Umbilical cord (tissue), 2 donors: Measurements from ENCODE around the gene YIPF3. TPM values are rescaled to one million over a fixed set of nuclear protein-coding genes. Genes with fewer than 3 reads are reported as not detected.
"Not testable (repeated sequence)": the region's sequence is repeated elsewhere in the genome, so short reads cannot be mapped to it uniquely, and the experiment has no call there.

ENCODE experiments used
- DNase-seq: peaks from one replicate; pipeline ENCODE4 v3.0.0-alpha.2; 2015; ENCODE audit warnings: low spot score
- total RNA-seq: library from RNA; depleted of rRNA; stranded (reverse); fragments of >200 nt; gene quantifications from one replicate; pipeline ENCODE4 v1.2.3, GENCODE V29; 2014; ENCODE audit warnings: low replicate concordance; ENCODE audit not compliant: insufficient read depth

The YIPF3 gene
- total RNA-seq = 57.3 TPM

DNA sequence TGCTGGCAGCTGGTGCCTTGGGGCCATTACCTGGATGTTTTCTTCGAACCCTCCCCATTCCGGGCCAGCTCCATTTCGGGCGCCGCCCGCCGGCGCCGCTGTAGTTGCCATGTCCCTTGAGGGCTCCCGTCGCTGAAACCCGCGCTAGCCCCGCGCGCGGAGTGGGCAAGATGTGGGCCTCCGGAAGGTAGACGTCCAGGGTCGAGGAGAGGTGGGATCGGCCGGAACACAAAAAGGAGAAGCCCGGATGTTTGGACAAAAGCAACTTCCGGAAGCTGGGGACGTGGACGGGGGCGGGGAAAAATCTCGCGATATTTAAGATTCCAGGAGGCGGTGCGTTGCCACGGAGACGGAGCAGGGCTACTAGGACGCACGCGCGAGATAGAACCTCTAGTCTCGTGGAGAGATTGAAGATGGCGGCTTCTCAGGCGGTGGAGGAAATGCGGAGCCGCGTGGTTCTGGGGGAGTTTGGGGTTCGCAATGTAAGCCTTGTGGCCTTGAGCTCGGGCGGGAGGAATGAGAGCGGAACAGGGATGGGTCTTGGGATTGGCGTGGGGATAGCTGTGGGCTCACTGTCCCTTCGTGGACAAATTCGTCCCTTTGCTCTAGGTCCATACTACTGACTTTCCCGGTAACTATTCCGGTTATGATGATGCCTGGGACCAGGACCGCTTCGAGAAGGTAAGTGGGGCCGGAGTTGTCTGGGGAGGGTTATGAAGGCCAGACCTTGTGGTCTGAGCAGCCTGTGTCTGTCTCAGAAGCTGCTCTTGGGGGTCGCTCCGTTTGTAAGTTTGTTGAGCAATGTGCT is at the start of gene YIPF3, which contains the start of gene POLR1C:
YIPF3 (minus strand) TSS at position 230 of the 808 bp plus-strand sequence; CDS start at position 111, 119 bp downstream.
POLR1C (plus strand) TSS at position 393 of the 808 bp plus-strand sequence; CDS start at position 414, 21 bp downstream.
- peak; percentile 99 for DNase-seq

DNA sequence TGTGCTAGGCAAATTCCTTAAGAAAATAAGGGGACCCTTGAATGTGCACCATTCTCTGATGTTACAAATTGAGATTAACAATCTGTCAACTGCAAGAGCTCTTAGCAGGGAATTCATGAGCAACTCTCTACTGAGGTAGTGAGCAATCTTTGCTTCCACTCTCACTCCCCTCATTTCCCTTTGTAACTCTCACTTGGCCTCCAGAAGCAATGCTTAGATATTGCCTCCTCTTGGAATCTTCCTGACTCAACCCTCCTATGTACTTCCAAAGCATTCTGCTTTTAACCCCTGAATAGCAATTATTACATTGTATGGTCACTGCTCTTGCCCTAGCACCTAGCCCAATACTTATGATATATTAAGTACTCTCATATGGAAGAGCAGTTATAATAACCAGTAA is 42.6 kb upstream of the YIPF3 start:
- DNase-seq = no peak

DNA sequence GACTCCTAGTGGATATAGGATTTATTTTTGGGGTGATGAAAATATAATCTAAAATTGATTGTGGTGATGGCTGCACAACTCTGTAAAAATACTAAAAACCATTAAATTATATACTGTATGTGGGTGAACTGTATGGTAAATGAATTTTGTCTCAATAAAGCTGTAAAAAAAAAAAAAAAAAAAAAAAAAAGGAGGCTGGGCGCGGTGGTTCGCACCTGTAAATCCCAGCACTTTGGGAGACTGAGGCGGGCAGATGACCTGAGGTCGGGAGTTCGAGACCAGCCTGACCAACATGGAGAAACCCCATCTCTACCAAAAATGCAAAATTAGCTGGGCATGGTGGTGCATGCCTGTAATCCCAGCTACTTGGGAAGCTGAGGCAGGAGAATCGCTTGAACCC is 40.9 kb upstream of the YIPF3 start:
- not testable (repeated sequence) for DNase-seq

DNA sequence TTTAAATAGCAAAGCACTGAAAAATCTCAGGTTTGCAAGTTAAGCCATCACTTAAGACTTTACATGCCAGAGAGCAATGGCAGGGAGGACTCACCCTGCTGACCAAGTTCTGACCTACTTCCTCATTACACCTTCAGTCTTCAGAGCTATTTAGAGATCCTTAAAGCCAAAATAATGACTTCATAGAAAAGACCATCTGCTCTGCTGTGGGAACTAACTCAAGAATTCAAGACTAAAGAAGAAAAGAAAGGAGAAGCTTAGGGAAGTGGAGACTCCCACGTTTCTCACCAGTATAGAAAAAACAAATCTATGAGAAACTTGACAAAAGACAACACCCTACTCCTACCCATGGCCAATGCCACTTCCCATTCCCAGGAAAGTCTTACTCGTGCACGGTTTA is 30.5 kb upstream of the YIPF3 start:
- DNase-seq = no peak

DNA sequence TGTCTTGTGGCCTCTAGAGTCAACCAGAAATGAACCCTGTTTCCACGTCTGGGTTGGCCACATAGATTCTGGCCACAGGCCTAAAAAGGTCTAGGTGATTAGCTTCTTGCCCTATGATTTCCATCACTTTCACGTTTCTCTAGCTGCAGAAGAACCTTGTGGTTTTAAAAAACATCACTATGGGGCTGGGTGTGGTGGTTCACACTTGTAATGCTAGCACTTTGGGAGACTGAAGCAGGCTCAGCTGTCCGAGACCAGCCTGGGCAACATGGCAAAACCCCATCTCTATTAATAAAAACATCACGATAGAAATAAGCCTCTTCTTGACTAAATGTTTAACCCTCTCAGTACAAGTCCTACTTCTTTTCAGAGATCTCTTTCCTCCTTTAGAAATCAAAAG is 27.7 kb upstream of the YIPF3 start:
- no peak for DNase-seq

DNA sequence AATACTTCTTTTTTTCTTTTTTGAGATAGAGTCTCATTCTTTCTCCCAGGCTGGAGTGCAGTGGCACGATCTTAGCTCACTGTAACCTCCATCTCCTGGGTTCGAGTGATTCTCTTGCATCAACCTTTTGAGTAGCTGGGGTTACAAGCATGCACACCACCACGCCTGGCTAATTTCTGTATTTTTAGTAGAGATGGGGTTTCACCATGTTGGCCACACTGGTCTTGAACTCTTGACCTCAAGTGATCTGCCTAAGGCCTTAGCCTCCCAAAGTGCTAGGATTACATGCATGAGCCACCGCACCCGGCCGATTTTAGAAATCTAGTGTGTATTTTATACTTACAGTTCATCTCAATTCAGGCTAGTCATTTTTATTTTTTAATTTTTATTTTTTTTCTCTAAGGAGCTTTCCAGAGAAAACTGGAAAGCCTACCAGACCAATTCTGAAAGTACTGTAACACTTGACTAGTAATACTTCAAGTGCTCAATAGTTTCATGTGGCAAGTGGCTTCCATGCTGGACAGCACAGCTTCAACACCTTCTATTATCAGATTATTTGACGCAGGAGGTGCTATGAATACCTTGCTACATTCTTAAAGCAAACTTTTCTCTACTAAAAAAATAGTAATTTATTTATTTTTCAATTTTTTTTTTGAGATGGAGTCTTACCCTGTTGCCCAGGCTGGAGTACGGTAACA is 25.2 kb upstream of the YIPF3 start:
- no peak for DNase-seq

DNA sequence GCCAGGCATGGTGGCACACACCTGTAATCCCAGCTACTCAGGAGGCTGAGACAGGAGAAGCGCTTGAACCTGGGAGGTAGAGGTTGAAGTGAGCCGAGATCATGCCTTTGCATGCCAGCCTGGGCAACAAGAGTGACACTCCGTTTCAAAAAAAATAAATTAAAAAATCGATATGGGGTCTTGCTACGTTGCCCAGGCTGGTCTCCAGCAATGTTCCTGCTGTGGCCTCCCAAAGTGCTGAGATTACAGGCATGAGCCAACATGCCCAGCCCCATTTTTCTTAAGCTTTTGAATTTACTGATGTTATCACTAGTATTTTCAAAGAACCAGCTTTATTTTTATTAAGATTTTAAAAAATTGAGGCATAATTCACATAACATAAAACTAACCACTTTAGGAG is 23.8 kb upstream of the YIPF3 start:
- DNase-seq = no peak

DNA sequence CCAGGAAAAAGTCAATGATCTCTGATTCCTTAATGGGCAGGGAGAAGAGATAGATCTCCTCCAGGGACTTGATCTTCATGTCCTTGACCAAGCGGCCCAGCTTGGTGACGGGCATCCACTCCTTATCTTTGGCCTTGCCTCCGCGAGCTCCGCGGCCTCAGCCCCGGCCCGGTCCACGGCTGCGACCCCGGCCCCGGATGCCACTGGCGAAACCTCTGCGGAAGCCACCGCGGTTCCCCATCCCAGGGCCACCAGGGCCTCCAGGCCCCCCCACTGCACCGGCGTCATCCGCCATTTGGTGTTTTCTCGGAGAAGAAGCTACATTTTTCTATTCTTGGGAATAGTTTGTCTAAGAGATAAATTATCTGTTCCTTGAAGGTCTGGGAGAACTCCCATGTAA is 22.7 kb upstream of the YIPF3 start:
- DNase-seq = not testable (repeated sequence)

DNA sequence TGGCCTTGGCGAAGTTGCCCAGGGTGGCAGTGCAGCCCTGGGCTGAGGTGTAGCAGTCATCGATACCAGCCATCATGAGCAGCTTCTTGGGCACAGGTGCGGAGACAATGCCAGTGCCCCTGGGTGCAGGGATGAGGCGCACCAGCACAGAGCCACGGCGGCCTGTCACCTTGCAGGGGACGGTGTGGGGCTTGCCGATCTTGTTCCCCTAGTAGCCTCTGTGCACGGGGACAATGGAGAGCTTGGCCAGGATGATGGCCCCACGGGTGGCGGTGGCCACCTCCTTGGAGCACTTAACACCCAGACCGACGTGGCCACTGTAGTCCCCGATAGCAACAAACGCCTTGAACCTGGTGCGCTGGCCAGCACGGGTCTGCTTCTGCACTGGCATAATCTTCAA is 22.3 kb upstream of the YIPF3 start:
- not testable (repeated sequence) for DNase-seq

DNA sequence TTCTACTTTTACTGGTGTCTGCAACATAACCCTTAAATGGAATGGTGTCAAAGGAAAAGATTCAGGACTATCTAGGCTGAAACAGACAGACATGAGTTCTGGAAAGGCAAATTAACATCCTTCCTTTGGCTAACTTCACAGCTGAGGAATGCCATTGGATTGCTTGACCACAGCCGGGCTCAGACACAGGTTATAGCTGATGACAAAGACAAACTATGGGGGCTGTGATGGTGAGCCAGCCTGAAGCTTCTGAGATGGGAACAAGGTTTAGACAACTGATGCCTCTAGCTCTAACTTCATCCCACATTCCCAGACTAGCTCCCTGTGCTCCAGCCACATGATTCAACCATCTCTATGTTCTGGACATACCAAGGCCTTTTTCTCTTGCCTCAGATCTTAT is 15.5 kb upstream of the YIPF3 start:
- no peak for DNase-seq

DNA sequence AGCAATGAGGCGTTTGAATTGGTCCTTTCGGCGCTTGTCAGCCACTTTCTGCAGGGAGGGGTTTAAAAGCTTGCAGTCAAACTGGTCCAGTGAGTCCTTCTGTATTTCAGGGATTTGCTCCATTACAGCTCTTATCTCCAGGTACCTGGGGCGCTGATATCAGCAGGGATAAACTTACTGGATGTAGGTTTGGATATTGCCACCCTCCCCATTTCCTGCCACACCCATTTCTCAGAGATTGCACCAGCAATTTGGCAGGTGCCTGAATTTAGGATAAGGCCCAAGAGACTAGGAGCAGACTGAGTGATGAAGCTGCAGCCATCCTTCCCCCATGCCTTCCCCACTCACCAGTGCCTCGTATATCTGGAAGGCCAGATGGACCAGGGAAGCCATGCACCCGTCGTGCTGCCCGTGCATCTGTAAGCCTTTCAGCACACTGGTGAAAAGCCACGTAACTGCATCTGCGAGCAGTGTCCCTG is 7.8 kb upstream of the YIPF3 start:
- DNase-seq = no peak

DNA sequence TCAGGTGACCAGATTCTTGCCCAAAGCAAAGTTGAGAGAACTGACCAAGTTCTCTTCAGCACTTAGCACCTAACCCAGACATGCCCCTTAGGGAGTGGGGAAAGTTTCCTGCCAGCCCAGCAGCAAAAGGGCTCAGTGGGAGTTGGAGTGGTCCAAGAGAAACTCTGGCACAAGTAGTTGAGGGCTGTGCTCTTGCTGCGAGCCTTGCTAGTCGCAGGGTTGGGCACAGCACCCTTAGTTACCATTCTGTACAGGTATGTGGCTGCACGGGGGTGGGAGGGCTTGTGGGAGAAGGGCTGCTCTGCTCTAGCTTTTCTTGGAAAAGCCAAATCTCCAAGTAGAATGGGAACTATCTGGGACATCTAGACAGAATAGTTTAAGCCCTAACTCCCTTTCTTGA is 6.6 kb upstream of the YIPF3 start:
- no peak for DNase-seq

DNA sequence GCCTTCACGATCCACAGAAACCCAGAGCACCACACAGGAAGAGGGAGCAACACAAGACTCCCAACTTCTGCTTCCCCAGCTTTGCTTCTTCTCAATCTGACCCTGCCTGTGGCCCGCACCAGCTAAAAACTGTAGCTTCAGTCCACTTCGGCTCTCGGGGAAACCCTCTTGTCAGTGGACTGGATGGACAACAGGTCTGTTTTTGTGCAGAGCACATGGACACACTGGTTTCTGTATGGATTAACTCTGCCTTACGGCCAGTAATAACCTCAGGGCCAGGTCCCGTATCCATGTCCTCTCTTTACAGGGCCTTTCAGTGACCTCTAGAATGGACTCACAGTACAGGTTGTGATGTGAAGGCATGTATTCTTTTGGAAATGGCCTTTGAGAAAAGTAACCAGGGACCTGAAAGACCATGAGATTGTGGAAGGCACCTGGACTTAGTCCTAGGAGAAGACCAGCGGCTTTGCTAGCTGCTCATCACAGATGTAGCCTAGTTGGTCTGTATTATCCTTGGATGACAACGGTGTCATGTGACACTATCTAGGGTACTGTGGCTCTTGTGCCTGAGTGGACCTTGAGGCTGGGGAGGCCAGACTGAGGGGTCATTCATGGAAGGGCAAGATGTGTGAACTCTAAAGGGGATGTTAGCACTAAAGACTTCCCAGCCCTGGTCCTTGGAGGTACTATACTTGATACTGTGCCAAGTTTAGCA is 6.0 kb upstream of the YIPF3 start:
- no peak for DNase-seq

DNA sequence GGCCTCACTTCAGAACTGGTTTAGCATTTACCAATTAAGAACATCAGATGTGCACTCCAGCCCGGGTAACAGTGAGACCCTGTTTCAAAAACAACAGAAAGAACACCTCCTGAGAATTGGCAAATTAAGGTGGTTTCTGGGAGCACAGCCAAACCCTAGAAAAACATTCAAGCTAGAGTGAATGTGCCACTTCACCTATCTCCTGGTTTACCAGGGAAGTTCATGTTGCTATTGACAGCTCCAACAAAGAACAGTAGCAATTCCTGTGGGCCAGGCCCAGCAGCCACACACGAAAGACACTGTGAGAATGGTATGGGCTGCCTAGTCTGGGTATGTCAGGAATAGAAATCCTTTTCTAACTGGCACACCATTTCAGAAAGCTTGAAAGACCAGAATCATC is 5.1 kb upstream of the YIPF3 start:
- DNase-seq = no peak

DNA sequence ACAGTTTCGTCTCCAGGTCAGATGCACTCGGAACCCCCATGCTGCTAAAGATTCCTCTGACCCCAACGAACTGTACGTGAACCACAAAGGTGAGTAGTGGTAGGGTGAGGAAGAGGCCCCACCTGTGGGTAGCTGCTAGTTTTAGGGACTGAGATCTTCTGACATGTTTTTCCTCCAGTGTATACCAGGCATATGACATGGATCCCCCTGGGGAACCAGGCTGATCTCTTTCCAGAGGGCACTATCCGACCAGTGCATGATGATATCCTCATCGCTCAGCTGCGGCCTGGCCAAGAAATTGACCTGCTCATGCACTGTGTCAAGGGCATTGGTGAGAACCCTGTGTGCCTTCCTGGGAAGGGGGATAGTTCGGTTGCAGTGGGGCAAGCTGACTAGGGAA is 3.4 kb upstream of the YIPF3 start:
- no peak for DNase-seq

DNA sequence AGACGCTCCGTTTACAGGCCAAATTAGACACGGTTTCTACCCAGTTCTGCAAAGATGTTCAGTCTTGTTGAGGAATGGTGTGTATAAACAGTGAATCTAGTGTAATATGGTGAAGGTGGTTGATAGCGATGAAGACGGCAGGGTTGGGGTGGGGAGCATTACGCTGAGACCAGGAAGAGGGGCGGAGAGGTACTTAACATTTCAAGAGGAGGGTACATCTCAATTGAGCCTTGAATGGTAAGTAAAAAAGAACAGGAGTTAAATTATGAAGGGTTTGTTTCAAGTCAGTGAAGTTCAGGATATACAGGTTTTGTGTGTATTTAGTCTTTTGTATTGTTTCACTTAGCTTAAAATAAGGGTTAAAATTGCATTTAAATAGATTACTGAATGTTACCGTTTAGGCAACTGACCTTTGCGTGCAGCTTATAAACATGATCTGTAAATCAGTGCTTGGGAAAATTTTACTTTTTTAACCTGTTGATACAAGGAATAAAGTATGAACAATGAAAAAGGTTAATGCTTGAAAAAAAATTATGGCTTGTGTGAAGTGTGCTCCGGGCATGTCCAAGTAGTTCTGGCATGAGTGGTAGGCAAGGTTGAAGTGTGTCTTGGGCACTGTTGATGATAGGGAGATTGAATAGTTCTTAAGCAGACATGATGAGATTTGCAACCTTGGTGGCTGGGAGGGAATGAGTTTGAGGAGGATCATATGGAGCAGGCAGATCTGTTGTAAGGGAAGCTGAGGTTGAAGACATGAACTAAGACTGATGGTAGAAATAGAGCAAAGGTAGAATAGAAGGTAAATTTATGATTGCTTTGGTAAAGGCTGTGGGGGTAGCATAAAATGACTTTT is 1.0 kb upstream of the YIPF3 start:
- DNase-seq = no peak

DNA sequence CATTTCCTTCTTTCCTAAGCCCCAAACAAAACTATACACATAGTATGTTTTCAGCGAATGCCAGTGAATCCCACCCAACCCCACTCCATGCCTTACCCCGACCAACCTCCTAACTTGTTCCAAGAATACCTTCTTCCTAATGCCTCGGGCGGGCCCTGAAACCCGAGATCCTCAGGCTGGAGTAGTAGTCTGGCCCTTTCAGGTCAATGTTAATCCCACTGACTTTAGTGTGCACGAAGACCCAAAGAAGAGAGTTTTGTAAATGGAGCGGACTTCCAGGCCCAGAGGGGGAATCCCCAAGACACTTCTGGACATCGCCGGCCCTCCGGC is 394 bp downstream of the YIPF3 start:
- DNase-seq = no peak

DNA sequence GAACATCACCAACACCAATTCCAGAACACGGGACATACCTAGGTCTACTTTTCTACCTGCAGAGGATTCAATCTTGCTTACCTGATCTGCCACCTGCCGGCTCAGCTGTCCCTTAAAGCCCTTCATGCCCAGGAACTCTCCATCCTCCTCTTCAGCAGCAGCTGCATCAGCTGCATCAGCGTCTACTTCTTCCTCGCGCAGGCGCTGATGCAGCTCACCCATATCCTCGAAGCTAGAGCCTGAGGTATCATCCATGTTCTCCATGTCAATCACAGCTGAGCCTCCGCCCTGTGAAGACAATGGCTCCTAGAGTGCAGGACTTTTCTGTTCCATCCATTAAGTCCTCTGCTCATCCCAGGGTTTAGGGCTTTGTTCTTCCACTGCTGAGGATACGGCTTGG is 918 bp downstream of the YIPF3 start:
- no peak for DNase-seq

DNA sequence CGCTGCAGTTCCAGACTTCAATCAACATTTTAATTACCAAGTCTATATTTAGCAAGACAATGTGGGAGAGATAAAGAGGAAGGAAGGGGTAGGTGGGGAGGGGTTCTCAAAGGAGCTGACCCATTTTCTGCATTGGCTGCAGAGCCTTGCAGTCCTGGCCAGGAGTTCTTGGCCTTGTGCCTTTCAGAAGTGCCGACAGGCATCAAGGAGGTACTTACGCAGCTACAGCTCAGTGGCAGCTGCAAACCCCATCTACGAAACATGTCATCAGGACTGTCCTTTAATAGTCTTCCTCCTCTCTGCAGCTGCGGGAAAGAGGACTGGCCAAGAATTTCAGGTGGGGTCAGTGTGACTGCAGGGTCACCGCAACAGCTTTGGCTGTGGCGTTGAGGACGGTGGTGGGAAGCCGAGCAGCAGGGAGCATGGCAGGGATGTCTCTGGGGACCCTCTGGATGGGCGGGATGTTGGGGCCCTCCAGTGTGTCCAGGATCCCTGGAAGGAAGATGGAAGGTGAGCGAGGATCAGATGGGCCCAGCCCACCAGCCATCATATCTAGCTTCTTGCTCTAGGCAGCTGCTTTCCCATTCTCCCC is 4.8 kb downstream of the YIPF3 start:
- no peak for DNase-seq

DNA sequence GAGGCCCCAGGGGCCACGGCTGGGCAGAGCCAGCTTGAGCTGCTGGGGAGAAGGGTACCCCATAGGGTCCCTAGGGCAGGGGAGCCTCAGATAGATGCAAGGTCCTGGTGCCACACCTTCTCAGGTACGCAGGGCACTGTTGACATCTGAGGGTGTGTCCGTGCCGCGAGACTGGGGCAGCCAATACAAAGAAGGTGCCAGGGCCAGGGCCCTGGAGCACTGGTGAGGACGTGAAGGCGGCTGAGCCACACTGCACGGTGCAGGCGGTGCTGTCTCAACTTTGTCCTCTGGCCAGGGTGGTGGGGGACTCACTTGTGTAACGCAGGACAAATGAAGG is 5.9 kb downstream of the YIPF3 start:
- no peak for DNase-seq
